T-helper 2 cell treated with Interferon-gamma antibody and Interleukin-4, amounts not matched to agents 100 ng/mL and 5 ng/mL, for 36 hours (primary cell): ENCODE measurements around the gene TCAF1. TPM values are rescaled to one million over a fixed set of nuclear protein-coding genes. Genes with fewer than 3 reads are reported as not detected.
"Not testable (repeated sequence)": the region's sequence is repeated elsewhere in the genome, so short reads cannot be mapped to it uniquely, and the experiment has no call there.

Experiments
- intact Hi-C: fragments of 100-400 bp; cut with micrococcal nuclease; formaldehyde crosslinking; loops from one replicate; pipeline ENCODE4 v1.15.1; 2023
- total RNA-seq: library from RNA; stranded (reverse); gene quantifications from 2 replicates; pipeline ENCODE4 v1.2.3, GENCODE V29; 2022

The TCAF1 gene
- total RNA-seq, 1 donor from 2014 or later, result 15.7 TPM

DNA sequence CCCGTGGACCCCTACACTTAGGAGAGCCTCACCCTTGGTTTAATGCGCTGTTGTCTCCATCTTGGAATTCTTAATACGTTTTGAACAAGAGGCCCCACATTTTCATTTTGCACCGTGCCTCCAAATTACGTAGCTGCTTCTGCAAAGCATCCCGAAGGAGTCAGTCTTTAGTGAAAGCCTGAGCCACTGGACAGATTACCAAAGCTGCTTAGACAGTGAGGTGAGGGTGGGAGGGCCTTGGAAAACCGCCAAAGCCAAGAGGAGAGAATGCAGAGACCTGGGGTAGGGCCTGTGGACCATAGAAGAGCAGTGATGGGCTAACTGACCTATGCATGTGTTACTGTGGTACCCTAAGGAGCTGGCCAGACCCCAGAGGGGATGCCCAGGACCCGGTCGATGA, 4.2 kb upstream of the TCAF1 start:
- intact Hi-C loops, result no loop called here

DNA sequence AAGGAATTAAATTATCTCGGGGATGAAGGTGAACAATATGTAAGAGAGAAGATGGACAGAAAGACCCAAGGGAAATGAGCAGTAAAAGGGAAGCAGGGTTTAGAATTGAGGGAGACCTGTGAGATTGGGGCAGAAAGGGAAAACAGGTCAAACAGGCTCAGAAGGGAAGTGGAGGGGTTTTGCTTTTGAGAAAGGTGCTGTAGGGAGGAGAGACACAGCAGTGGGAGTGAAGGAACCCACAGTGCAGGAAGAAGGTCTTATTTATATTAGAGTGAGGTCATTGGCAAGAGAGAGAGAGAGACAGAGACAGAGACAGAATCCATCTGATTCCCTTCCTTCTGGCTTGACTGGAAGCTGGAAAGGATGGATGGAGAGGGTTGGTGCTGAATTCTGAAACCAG, 3.5 kb upstream of the TCAF1 start:
- intact Hi-C loops, result no loop called here

DNA sequence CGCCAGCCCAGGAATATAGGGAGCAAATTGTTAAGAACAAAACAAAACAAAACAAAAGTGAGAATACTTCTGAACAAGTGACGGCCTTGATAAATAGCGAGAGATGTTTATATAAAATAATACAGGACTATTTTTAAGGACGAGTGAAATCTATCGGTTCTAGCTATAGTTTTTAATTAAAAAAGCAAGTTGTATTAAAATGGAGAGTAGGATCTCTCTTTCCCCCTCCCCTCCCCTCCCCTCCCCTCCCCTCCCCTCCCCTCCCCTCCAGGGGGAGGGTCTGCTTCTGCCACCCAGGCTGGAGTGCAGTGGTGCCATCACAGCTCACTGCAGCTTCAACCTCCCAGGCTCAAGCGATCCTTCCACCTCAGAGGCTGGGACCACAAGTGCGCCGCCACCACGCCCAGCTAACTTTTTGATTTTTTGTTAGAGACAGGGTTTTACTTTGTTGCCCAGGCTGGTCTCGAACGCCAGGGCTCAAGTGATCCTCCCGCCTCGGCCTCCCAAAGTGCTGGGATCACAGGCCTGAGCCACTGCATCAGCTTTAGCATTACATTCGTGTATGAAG, 440 bp upstream of the TCAF1 start:
- intact Hi-C loops, result no loop called here

DNA sequence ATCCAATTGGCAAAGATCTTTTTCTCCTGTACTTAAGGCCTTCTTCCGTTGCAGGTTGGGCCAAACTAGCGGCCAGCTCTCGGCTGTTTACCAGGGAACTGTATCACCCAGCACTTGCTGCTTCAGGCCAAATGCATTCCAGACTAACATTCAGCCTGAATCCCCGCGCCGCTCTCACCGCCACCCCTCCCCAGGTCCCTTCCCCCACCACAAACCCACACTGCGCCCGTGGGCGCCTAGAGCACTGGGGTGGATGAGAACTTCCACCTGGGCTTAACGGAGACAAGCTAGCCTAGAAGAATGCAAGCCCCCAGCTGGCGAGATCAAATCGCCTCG, 676 bp downstream of the TCAF1 start:
- intact Hi-C loops, result no loop called here

DNA sequence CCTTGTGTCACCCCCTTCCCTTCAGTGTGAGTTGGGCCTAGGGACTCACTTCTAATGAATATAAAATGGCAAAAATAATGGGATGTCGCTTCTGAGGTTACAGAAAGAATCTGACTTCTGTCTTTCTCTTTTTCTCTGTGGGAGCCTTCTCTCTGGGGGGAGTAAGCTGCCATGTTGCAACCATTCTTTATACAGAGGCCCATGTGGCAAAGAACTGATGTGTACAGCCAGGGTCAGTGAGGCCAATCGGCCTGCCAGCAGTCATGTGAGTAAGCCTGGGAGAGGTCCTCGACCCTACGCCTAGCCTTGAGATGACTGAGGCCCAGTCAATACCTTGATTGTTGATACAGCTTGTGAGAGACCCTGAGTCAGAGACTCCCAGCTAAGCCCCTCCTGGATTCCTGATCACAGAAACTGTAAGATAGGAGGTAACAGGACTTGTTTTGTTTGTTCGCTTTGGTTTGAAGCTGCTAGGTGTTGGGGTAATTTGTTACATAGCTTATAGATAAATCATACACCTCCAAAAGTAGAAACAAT, 1.7 kb downstream of the TCAF1 start:
- intact Hi-C loops, result no loop called here

DNA sequence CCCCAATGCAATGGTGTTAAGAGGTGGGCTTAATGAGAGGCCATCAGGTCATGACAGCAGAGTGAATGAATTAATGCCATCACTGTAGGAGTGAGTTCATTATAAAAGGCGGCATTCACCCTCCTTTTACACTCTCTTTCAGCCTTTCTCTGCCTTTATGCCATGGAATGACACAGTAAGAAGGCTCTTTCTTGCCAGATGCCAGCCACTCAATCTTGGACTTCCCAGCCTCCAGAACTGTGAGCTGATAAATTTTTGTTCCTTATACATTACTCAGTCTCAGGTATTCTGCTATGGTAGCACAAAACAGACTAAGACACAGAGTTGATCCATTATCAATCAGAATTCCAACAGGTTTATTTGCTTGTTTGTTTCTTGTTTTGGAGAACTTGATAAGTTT, 3.2 kb downstream of the TCAF1 start:
- intact Hi-C loops, result no loop called here

DNA sequence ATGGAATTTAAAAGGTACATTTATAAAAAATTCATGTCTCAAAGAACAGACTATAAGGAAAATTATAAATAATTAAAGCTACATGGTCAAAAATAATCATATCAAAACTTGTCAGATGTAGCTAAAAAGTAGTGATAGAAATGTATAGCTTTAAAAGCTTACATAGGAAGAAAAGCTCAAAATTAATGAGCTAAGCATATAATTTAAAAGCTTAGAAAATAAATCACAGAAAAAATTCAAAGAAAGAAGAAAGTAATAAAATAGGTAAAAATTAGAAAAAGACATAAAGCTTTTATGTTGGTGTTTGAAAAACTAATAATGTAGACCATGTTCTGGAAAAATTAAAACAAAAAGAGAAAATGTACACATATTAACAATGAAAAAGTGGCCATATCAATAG, 5.3 kb downstream of the TCAF1 start:
- intact Hi-C loops, result no loop called here

DNA sequence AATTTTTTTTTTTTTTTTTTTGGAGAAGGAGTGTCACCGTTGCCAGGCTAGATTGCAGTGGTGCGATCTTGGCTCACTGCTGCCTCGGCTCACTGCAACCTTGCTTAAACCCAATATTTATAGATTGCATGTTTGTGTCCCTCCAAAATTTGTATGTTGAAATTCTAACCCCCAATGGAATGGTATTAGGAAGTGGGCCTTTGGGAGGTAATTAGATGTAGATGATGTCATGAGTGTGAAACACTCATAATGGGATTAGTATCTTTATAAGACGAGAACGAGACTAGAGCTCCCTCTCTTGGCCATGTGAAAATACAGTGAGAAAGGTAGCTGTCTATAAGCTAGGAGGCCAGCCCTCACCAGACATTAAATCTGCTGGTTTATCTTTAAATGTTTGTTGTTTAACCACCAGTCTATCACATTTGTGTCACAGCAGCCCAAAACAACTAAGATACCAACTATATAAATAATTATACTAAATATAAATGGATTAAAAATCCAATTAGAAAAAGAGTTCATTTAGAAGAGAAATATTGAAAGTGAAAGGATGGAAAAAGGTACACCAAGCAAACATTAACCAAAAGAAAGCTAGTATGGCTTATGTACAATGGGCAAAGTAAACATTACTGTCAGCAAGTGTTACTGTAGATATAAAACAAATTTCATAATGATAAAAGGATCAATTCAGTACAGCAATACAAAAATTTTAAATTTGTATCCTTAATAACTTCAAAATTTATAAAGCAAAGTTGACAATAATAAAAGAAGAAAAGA, 9.3 kb downstream of the TCAF1 start:
- intact Hi-C loops, result no loop called here

DNA sequence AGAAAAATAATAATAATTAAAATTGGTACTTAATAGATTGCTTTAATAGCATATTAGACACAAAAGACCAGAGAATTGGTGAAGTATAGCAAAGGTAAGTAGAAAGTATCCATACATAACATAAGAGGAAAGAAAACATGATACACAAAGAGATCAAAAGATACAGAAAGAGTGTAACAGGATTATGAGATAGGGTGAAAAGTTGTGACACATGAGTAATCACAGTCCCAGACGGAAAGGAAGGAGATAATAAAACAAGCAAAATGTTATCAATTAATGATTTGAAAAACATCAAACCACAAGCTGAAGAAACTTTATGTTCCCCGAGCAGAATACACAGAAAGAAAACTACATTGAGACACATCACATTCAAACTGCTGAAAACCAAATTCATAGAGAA, 10.5 kb downstream of the TCAF1 start:
- intact Hi-C loops, result no loop called here

DNA sequence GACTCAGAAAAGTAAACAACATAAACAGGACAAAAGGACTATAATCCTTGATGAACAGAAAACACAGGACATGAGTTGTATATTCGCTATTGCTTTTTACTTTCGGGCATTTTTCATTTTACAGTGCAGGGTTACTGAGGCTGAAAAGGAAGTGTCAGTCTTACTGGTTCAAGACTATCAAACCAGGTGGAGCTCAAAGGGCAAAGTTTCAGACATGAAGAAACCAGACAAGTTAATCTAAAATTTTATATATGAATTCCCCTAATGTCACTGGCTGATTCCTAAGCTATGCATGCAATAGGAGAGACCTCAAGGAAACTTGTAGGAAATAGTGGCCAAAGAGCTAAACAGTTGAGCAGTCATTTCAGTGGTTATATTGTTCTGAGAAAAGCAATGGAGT, 11.4 kb downstream of the TCAF1 start:
- intact Hi-C loops, result no loop called here

DNA sequence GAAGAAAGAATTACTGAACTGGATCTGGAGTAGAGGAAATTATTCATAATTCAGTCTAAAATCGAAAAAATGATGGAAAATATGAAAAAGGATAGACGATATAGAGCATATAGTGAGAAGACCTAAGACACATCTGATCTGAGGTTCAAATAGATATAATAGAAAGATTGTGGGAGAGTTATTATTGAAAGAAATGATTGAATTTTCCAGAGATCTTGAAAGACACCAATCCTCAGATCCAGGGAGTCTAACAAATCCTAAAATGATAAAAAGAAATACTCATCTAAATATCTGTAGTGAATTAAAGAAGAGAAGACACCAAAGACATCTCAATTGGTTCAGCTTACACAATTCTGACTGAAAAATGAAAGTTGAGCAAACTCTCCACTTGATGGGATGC, 12.9 kb downstream of the TCAF1 start:
- intact Hi-C loops, result no loop called here

DNA sequence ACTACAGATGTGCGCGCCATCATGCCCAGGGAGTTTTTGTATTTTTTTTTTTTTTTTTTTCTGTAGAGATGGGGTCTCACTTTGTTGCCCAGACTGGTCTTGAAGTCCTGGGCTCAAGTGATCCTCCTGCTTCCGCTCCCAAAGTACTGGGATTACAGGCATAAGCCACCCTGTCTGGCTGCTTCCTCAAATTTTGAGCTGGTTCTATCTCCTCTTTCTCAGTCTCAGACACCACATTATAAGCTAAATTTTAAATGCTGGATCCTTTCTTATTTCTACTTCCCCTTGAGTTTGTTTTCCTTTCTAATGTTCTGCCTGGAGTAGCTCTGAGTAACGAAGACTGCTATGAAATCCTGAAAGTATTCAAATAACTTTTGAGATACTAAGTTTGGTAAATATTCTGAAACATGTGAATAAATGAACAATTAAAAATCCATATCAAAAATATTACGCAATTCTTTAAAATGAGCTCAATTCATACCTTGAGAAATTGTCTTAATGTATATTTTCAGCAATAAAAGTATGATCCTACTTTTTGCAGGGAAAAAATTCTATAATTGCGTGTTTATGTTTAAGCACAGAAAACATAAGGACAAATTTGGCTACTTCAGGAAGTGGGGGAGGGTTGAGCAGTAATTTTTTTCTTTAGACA, 15.0 kb downstream of the TCAF1 start:
- intact Hi-C loops, result no loop called here

DNA sequence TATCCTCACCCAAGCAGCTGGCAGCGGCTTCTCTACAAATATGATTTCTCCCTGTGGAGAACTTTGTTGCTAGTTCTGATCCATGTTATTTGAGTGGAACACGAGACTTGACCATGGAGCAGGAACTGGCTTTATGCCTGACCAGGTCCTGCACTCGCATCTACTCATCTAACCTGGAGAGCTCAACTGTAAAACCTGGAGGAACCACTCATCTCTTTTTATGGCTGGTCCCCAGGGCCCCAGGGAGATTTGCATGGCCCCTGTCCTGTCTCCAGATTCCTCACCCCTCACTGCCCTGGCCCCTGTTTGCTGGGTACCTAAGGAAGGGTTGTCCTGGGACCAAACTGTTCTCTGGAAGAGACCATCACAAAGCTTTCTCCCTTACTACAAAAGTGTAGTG, 16.0 kb downstream of the TCAF1 start:
- intact Hi-C loops, result no loop called here

DNA sequence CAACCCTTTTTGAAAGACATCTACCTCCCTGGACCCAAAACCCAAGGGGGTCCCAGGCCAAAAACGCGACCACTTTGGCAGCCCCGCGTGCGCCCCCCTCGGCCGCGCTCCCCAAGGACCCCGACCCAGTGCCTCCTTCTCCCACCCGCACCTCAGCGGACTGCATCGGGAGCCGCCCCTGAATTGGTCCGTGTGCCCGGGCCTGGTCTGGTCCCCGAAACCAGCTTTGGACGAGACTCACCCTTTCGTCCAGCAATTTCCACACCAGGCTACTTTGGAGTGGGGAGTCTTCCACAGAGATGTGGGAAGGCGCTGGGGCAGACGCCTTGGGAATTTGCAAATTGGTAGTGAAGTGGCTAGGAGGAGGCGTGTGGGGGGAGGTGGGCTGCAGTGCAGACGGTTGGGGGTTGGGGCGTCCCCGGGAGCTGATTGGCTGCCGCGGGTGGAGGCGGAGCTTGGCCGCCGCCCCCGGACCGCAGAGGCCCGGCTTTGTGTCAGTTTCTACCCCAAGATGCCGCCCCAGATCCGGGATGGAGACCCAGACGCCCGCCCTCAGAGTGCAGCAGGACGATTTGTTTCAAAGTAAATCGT, 16.9 kb downstream of the TCAF1 start:
- intact Hi-C loops, result no loop called here

DNA sequence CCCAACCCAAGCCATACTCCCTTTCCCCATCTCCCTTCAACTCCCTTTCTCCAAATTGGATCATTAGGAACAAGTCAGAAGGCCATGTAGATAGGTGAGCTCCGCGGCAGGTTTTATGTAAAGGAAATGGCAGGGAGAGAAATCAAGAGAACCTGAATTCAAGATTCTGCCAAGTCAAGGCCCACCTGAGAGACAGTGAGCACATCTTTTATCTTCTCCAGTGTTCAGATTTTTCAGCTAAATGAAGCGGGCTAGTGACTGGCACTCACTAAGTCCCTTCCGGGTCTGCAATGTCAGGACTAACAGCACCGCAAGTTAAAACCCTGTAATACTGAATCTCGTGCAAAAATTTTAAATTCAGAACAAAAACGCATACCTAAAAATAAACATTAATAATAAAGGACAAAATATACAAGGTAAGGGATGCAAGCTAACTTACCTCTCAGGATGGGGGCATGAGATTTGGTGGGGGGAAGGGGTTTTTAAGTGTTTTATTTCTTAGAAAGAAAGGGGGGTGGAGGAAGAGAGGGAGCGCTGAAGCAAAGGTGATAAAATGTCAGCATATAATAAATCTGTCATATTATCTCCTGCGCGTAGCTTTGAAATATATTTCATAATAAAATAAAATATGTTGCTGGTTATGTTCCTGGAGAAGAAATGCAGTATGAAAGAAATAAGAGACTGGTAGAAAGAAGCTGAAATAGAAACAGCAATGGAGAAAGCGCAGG, 17.6 kb downstream of the TCAF1 start:
- intact Hi-C loops, result no loop called here

DNA sequence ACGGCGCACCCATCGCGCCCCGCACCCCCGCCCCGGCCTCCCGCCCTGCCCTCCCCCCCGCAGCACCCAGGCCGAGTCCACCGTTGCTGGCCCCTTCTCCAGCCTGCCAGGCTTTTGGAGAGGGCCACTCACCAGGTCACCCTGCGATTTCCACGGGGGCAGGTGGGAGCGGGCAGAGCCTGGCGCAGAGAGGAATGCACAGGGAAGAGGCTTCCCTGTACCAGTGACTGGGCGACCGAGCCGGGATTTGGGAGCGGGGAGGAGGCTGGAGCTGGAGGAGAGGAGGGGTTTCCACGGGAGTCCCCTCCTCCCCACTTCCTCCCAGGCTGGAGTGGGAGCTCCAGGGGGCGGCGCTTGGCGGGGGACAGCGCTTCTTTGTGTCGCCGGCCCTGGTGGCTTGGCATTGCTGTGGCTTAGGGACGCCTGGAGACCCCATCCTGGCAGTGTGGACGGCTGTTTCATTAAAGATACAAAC, 19.3 kb downstream of the TCAF1 start:
- intact Hi-C loops, result no loop called here

DNA sequence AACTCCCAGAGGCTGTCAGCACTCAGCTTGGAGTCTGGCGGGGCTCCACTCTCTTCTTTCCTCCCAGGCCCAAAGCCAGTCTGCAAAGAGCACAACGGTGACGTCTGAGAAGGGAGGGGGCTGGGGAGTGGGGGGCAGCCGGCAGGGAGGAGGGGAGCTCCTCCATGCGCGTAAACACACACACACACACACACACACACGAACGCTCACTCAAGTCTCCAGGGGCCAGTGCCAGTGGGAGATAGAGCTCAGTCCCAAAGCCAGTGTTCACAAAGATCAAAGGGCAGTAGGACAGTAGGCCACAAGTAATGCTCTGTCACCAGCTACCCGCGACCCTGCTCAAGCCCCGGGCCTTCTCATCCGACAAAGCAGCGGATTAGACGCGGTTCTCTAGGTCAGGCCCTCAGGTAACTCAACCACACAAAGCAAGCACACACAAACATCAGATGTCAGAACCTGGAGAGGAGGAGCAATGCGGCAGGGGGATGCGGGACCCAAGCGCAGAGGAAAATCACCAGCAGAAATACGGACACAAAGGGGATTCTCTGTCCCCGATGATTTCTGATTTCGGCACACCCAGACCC, 19.9 kb downstream of the TCAF1 start:
- intact Hi-C loops, result no loop called here

DNA sequence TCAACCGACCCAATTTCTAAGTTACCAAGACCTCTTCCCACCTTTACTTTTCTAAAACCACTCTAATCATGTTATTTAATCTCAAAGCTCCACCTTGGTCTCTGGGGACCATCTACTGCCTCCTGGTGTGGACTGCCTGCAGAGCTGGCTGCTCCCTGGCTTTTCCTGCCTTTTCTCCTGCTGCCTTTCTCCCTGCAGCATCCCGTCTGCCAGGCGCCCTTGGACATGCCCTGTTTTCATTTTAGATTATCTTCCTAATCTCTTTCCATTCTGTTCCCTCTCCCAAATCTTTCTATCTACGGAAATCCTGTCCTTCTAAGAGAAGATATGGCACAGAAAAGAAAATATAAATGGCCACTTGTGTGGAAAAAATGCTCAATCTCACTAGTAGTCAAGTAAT, 23.1 kb downstream of the TCAF1 start:
- intact Hi-C loops, result no loop called here

DNA sequence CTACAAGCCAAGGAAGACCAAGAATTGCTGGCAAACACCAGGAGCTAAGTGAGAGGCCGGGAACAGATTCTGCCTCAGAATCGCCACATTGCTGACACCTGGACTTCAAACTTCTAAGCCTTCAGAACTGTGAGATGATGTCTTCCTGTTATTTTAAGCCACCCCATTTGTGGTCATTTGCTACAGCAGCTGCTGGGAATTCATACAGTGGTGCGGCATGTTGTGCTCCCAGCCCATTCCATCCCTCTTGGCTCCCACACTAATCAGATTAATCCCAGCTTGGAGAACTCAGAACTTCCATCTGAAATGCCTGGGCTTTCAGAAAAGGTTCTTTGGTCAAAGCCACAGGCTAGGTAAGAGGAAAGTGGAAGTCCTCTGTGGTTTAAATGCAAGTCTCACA, 24.9 kb downstream of the TCAF1 start:
- intact Hi-C loops, result no loop called here

DNA sequence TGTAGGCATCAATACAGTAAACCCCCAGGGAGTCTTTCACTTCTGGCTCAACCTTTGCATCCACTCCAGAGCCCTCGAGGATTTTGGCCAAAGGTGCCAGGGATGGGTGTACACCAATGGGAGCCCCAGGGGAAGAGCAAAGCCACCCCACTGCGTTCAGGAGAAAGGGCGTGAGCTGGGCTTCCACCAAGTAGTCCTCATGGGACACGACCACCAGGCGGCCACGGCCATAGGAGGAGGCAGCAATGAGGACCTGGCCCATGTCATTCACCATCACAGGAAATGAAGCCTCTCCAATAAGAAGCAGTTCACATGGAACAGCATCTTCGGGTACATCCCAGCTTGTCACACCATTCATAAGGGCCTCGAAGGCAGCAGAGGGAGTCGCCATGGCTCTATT, 25.8 kb downstream of the TCAF1 start:
- intact Hi-C loops, result no loop called here

DNA sequence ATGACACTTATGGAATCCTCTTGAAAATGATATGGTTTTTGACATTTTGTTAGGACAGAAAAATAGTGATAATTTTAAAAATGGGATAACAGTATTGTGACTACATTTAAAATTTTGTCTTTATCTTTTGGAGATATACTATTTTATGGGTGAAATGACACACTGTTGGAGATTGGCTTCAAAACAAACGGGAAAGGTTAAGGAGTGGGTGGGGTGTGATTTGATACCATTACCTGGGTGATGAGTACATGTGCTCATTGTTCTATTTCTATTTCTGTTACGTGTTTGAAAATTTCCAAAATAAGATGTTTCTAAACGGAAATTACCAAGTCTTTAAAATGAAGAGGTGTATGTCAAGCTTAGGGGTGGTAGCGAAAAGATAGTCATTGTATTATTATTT, 28.7 kb downstream of the TCAF1 start:
- intact Hi-C loops, result not testable (repeated sequence)
